Muscle layer of duodenum (tissue), 2 donors: ENCODE data around the gene RPL3.
"Not testable (repeated sequence)": the region's sequence is repeated elsewhere in the genome, so short reads cannot be mapped to it uniquely, and the experiment has no call there.

Experiments
- H3K27ac ChIP-seq: one replicate; pipeline ENCODE4 v1.7.0; 2013; ENCODE audit warnings: mild to moderate bottlenecking, low read length
- H3K27me3 ChIP-seq: one replicate; pipeline ENCODE4 v1.7.0; 2013; ENCODE audit warnings: low read depth, mild to moderate bottlenecking, control low read depth, low read length
- H3K36me3 ChIP-seq, 2 donors: one replicate each; pipeline ENCODE4 v1.7.0; 2013; ENCODE audit warnings: low read length in 2 of 2, control low read depth in 1 of 2, mild to moderate bottlenecking in 1 of 2; ENCODE audit not compliant: insufficient read depth in 2 of 2, control insufficient read depth in 1 of 2
- H3K4me1 ChIP-seq, 2 donors: one replicate each; pipeline ENCODE4 v1.7.0; 2013; ENCODE audit warnings: low read length in 2 of 2, mild to moderate bottlenecking in 2 of 2, control low read depth in 1 of 2, moderate library complexity in 1 of 2; ENCODE audit not compliant: insufficient read depth in 2 of 2, control insufficient read depth in 1 of 2
- H3K4me3 ChIP-seq, 2 donors: one replicate each; pipeline ENCODE4 v1.7.0; 2013; ENCODE audit warnings: low read length in 2 of 2, low read depth in 1 of 2, mild to moderate bottlenecking in 1 of 2
- H3K9me3 ChIP-seq, 2 donors: one replicate each; pipeline ENCODE4 v1.7.0; 2013; ENCODE audit warnings: low read length in 2 of 2, control low read depth in 1 of 2, mild to moderate bottlenecking in 1 of 2; ENCODE audit not compliant: control insufficient read depth in 1 of 2
- donor health status: healthy.

Gene RPL3

DNA sequence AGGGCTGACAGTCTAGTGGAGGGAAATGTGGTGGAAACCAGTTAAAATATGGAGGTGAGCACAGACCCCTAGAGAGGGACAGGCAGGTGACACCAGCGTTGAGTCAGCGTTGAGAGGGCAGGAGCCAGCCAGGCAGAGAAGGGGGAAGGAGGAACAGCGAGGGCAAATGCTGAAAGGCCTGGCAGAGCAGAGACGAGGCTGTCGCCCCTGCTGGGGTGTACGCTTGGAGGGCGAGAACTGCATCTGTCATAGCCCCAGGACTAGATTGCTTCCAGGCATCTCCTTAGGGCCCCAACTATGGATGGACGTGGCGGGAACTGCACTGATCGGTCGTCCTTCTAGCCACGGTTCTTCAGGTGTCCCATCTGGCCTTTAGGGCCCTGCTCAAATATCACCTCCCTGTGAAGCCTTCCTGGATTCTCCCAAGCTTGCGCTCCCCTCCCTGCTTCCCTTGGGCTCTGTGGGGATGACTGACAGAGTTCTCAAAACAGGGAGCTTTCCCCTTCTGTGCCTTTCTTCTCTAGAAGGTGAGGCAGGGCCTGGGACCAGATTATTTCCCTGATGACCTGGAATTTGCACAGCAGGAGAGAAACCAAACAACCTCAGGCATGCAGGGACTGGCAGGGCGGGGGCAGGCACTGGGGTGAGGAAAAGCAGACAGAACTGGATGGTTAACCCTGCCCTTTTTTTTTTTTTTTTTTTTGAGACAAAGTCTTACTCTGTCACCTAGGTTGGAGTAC, 41.4 kb upstream of the RPL3 start:
- H3K4me1 ChIP-seq, result peaks cover 0 to 20% of the 10 kb centered on the region in 2 donors
- no peaks in the 10 kb centered on the region for H3K27me3 ChIP-seq
- no peak overlapping the region for H3K4me3 ChIP-seq
- H3K27ac ChIP-seq, result no peak overlapping the region
- H3K9me3 ChIP-seq, result no peaks in the 10 kb centered on the region
- H3K36me3 ChIP-seq, result no peaks in the 10 kb centered on the region

DNA sequence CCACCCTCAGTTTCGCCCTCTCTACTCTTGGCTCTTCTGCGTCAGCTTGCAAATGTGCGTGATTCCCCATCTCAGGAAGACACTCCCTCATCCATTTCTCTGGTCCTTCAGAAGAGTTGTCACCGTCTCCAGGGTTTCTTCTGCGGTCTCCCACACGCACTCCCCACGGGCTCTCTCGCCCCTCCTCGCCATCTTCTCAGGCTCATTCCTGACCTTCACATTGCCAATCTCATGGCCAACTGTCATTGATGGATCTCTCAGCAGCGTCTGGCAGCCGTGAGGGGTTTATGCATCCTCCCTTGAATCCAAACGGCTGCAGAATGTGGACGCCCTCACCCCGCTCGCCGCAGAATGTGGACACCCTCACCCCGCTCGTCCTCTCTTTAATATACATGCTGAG, 40.8 kb upstream of the RPL3 start:
- Histone ChIP-seq H3K4me3 (no peak overlapping the region), H3K4me1 (peaks cover 0 to 20% of the 10 kb centered on the region in 2 donors), H3K27me3 (no peaks in the 10 kb centered on the region), H3K36me3 (no peaks in the 10 kb centered on the region), H3K27ac (no peak overlapping the region), H3K9me3 (no peaks in the 10 kb centered on the region)

DNA sequence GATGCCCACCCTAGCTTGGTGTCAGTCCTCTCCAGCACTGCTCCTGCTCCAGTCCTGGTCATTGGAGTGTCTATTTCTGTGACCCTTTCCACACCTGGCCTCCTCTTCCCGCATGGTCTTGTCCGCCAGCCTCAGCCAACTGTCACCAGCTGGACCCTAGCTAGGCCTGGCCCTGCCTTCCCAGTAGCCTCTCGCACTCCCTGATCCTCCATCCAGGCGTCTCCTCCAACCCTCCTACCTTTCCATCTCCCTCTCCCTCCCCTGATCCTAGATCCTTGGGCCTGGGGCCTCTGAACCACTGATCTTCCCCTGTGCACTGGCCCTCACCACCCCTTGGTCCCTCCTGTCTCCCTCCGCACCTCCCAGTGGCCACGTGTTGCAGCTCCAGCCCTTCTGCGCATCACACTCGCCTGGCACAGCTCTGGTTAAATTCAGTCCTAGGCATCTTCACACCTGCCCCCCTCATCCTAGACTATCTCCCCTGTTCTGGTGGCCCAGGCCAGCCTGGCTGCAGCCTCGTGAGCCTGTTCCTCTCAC, 40.3 kb upstream of the RPL3 start:
- Histone ChIP-seq H3K27ac (no peak overlapping the region), H3K4me3 (no peak overlapping the region)

GRCh38 chr22:39358197-39358596, 38.8 kb upstream of the RPL3 start:
- H3K9me3 ChIP-seq, H3K27me3 ChIP-seq, H3K36me3 ChIP-seq, H3K4me3 ChIP-seq, H3K27ac ChIP-seq: not testable (repeated sequence)
- peaks cover 0 to 10% of the 10 kb centered on the region in 2 donors for H3K4me1 ChIP-seq

More for the DNA sequence above, 40.3 kb upstream of the RPL3 start:
- Histone ChIP-seq H3K9me3 (no peaks in the 10 kb centered on the region), H3K27me3 (no peaks in the 10 kb centered on the region), H3K4me1 (peaks cover 0 to 20% of the 10 kb centered on the region in 2 donors), H3K36me3 (no peaks in the 10 kb centered on the region)

GRCh38 chr22:39357110-39358108, 38.0 kb upstream of the RPL3 start:
- not testable (repeated sequence) for H3K9me3 ChIP-seq, H3K4me1 ChIP-seq, H3K36me3 ChIP-seq, H3K27ac ChIP-seq, H3K4me3 ChIP-seq, H3K27me3 ChIP-seq

DNA sequence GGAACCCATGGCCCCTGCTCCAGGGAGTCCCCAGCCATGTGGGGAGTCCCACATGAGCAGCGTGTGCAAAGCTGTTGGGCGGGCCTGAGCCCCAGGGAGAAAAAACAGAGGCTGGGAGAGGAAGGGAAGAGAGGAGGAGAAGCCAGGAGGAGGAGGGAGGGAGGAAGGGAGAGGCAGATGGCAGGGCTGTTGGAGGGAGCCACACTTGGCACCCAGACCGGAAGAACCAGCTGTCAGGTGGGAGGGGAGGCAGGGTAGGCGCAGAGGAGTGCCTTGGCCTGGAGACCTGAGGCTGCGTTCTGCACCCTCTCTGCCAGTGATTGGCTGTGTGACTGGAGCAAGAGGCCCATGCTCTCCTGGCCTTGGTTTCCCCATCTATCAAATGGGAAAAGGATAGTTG, 37.0 kb upstream of the RPL3 start:
- no peak overlapping the region for H3K4me3 ChIP-seq
- H3K36me3 ChIP-seq, result no peaks in the 10 kb centered on the region
- H3K4me1 ChIP-seq, result peaks cover 0 to 4% of the 10 kb centered on the region in 2 donors
- no peaks in the 10 kb centered on the region for H3K27me3 ChIP-seq
- H3K27ac ChIP-seq, result no peak overlapping the region
- H3K9me3 ChIP-seq, result no peaks in the 10 kb centered on the region

DNA sequence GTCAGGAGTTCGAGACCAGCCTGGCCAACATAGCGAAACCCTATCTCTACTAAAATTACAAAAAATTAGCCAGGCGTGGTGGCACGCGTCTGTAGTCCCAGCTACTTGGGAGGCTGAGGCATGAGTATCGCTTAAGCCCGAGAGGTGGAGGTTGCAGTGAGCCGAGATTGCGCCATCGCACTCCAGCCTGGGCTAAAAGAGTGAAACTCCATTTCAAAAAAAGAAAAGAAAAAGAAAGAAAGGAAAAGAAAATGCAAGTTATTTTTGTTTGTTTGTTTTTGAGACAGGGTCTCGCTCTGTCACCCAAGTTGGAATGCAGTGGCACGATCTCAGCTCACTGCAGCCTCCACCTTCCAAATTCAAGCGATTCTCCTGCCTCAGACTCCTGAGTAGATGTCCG, 36.4 kb upstream of the RPL3 start:
- not testable (repeated sequence) for H3K27me3 ChIP-seq, H3K9me3 ChIP-seq, H3K4me3 ChIP-seq, H3K36me3 ChIP-seq, H3K4me1 ChIP-seq, H3K27ac ChIP-seq

- Histone ChIP-seq H3K27me3 (no peaks in the 10 kb centered on the region), H3K9me3 (no peaks in the 10 kb centered on the region), H3K4me3 (no peak overlapping the region), H3K36me3 (no peaks in the 10 kb centered on the region), H3K27ac (no peak overlapping the region), H3K4me1 (peaks cover 0 to 12% of the 10 kb centered on the region in 2 donors)
Measured at GRCh38 chr22:39355080-39355479, 35.7 kb upstream of the RPL3 start.

- no peak overlapping the region for H3K4me3 ChIP-seq
- H3K27me3 ChIP-seq, result no peaks in the 10 kb centered on the region
- no peak overlapping the region for H3K27ac ChIP-seq
- H3K4me1 ChIP-seq, result peaks cover 0 to 17% of the 10 kb centered on the region in 2 donors
- H3K36me3 ChIP-seq, result no peaks in the 10 kb centered on the region
- H3K9me3 ChIP-seq, result no peaks in the 10 kb centered on the region
Measured at GRCh38 chr22:39353346-39353745, 33.9 kb upstream of the RPL3 start.

- H3K36me3 ChIP-seq, result no peaks in the 10 kb centered on the region
- H3K9me3 ChIP-seq, result no peaks in the 10 kb centered on the region
- no peak overlapping the region for H3K27ac ChIP-seq
- no peaks in the 10 kb centered on the region for H3K27me3 ChIP-seq
- H3K4me3 ChIP-seq, result no peak overlapping the region
- peaks cover 0 to 17% of the 10 kb centered on the region in 2 donors for H3K4me1 ChIP-seq
Measured at GRCh38 chr22:39352306-39352891, 33.0 kb upstream of the RPL3 start.

GRCh38 chr22:39351689-39352214, 32.3 kb upstream of the RPL3 start:
- Histone ChIP-seq H3K27ac (no peak overlapping the region), H3K36me3 (no peaks in the 10 kb centered on the region), H3K4me3 (no peak overlapping the region), H3K9me3 (no peaks in the 10 kb centered on the region), H3K27me3 (no peaks in the 10 kb centered on the region), H3K4me1 (peaks cover 0 to 17% of the 10 kb centered on the region in 2 donors)
